ENCODE measurements around the gene KLF5. TPM values are rescaled to one million over a fixed set of nuclear protein-coding genes. Genes with fewer than 3 reads are reported as not detected.

The KLF5 gene
- total RNA-seq, 1 experiment from 2014 or later: 2.2 TPM

DNA sequence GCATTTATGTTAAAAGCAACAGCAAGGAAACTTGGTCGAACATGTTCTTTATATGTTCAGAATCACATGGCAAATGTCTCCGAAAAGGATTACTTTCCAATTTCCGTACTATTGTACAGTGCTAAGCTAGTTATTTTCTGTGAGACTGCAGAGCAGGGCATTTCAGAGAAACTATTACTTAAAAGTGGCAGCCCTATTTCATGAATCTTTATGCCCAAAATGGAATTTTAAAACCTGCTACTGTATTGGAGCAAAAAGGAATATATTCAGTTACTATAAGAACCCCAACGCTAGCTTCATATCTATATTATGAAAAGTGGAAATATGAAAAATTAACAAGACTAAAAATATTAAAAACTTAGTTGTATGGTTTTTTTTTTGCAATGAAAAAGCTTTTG, 2.2 kb upstream of the KLF5 start:
- H2BK20ac ChIP-seq (ENCODE audit: low read depth, low read length, poor library complexity, severe bottlenecking): no peak overlapping the region
- H3K79me1 ChIP-seq (ENCODE audit: insufficient read depth, low read depth, low read length, poor library complexity, severe bottlenecking): no peaks in the 10 kb centered on the region
- no peak overlapping the region for H3K4me3 Mint-ChIP-seq
- no peak overlapping the region for H4K5ac ChIP-seq (ENCODE audit: insufficient read length, low read depth, low read length)
- no peaks in the 10 kb centered on the region for H3K9me3 ChIP-seq (ENCODE audit: control insufficient read depth, low read depth, low read length)
- no peak overlapping the region for H2AK5ac ChIP-seq (ENCODE audit: insufficient read length, low read length)
- no CpG with 5 or more reads among the region's 4 CpGs for WGBS (ENCODE audit: extremely low coverage, insufficient read length, low lambda C conversion rate)
- H3K56ac ChIP-seq (ENCODE audit: insufficient read length, low read depth, low read length): no peak overlapping the region
- H3K27ac ChIP-seq (ENCODE audit: insufficient read length, low read depth, low read length): no peak overlapping the region
- H3K79me2 ChIP-seq (ENCODE audit: insufficient read depth, low read length): no peaks in the 10 kb centered on the region
- TF ChIP-seq, protein P1, sequence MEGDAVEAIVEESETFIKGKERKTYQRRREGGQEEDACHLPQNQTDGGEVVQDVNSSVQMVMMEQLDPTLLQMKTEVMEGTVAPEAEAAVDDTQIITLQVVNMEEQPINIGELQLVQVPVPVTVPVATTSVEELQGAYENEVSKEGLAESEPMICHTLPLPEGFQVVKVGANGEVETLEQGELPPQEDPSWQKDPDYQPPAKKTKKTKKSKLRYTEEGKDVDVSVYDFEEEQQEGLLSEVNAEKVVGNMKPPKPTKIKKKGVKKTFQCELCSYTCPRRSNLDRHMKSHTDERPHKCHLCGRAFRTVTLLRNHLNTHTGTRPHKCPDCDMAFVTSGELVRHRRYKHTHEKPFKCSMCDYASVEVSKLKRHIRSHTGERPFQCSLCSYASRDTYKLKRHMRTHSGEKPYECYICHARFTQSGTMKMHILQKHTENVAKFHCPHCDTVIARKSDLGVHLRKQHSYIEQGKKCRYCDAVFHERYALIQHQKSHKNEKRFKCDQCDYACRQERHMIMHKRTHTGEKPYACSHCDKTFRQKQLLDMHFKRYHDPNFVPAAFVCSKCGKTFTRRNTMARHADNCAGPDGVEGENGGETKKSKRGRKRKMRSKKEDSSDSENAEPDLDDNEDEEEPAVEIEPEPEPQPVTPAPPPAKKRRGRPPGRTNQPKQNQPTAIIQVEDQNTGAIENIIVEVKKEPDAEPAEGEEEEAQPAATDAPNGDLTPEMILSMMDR (conservative IDR thresholded peaks at IDR 0.05): no peak
- H3K18ac ChIP-seq (ENCODE audit: insufficient read length, low read depth, low read length): no peak overlapping the region
- peaks cover 18% of the 10 kb centered on the region for H3K27me3 ChIP-seq (ENCODE audit: insufficient read depth, low read length)
- no peak overlapping the region for H4K91ac ChIP-seq (ENCODE audit: insufficient read length, low read depth, low read length)
- no peak overlapping the region for H4K8ac ChIP-seq (replicated peaks; ENCODE audit: insufficient read length, low read depth, low read length)
- no peak overlapping the region for H2BK15ac ChIP-seq (ENCODE audit: low read depth, low read length)
- peaks cover 34 to 37% of the 10 kb centered on the region in 2 experiments for H3K4me1 Mint-ChIP-seq
- peaks cover 47% of the 10 kb centered on the region for H3K27me3 Mint-ChIP-seq (ENCODE audit: low read depth)
- H2BK12ac ChIP-seq (ENCODE audit: insufficient read length, low read depth, low read length): no peak overlapping the region
- H3K9ac ChIP-seq (ENCODE audit: extremely low read depth, insufficient read length, low read length): no peak overlapping the region
- no peak overlapping the region for H3T11ph ChIP-seq (ENCODE audit: low read length)
- H3K36me3 Mint-ChIP-seq (ENCODE audit: insufficient read depth in 1 of 3, low read depth in 3 of 3): peaks cover 0 to 2% (median 0%) of the 10 kb centered on the region in 3 experiments; a peak in 1 of 7 replicates
- no peak overlapping the region for H2AFZ ChIP-seq (ENCODE audit: low read length)
- H3K23ac ChIP-seq (ENCODE audit: insufficient read length, low read depth, low read length): no peak overlapping the region
- no peak for DNase-seq
- no peak overlapping the region for H3K4me2 ChIP-seq (ENCODE audit: insufficient read depth, insufficient read length, low read length)
- H3K27ac Mint-ChIP-seq: no peak overlapping the region
- peaks cover 11% of the 10 kb centered on the region for H3K23me2 ChIP-seq (ENCODE audit: insufficient read length, low read depth, low read length, poor library complexity, severe bottlenecking)
- H3K9me3 Mint-ChIP-seq: no peaks in the 10 kb centered on the region
- H2BK120ac ChIP-seq (ENCODE audit: low read depth, low read length, poor library complexity, severe bottlenecking): no peak overlapping the region
- no peaks in the 10 kb centered on the region for H4K20me1 ChIP-seq (ENCODE audit: control insufficient read depth, insufficient read depth, insufficient read length)
- H3K4ac ChIP-seq (ENCODE audit: low read depth, low read length): no peak overlapping the region
- no peaks in the 10 kb centered on the region; the same call in 1 of the 2 replicates for H3K4me1 ChIP-seq (ENCODE audit: insufficient read depth, low read length)
- no peak overlapping the region for H2BK5ac ChIP-seq (ENCODE audit: insufficient read length, low read length)
- H3K14ac ChIP-seq (ENCODE audit: insufficient read depth, low read length): no peak overlapping the region

All from H9 (cell line).